Measurements from ENCODE around the gene ELFN1. TPM values are rescaled to one million over a fixed set of nuclear protein-coding genes. Genes with fewer than 3 reads are reported as not detected.

The ELFN1 gene
- total RNA-seq, 1 donor from 2014 or later = under 0.01 TPM

DNA sequence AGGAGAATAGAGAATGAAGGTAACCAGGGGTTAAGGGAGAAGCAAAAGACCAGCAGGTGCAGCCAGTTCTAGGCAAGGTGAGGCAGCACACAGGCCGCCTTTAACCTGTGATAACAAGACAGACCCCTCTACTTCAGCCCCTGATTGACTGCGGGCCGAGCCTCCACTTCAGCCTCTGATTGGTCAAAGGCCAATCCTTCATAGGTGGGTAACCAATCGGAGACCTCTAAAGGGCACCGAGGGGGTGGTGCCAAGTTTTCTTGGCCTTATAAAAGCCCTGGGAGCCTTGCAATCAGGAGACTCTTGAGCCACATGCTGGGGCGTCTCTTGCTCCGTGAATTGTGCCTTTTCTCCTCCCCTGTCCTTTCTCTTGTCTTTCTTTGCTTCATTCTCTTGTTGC, 98.8 kb downstream of the ELFN1 start:
- Histone ChIP-seq H3K4me3 (ENCODE audit: low read depth, low read length) (no peak overlapping the region), H3K36me3 (ENCODE audit: control insufficient read depth, insufficient read depth, low read length) (no peaks in the 10 kb centered on the region), H3K27me3 (ENCODE audit: control insufficient read depth, insufficient read depth, low read length) (no peaks in the 10 kb centered on the region)
- FAIRE-seq (no peak), DNase-seq (ENCODE audit: low read depth) (no peak)
- TF ChIP-seq, protein P1, sequence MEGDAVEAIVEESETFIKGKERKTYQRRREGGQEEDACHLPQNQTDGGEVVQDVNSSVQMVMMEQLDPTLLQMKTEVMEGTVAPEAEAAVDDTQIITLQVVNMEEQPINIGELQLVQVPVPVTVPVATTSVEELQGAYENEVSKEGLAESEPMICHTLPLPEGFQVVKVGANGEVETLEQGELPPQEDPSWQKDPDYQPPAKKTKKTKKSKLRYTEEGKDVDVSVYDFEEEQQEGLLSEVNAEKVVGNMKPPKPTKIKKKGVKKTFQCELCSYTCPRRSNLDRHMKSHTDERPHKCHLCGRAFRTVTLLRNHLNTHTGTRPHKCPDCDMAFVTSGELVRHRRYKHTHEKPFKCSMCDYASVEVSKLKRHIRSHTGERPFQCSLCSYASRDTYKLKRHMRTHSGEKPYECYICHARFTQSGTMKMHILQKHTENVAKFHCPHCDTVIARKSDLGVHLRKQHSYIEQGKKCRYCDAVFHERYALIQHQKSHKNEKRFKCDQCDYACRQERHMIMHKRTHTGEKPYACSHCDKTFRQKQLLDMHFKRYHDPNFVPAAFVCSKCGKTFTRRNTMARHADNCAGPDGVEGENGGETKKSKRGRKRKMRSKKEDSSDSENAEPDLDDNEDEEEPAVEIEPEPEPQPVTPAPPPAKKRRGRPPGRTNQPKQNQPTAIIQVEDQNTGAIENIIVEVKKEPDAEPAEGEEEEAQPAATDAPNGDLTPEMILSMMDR (IDR thresholded peaks at IDR 0.05; ENCODE audit: insufficient read depth, low read length, severe bottlenecking) = no peak

- no peaks in the 10 kb centered on the region for H3K36me3 ChIP-seq (ENCODE audit: control insufficient read depth, insufficient read depth, low read length)
- TF ChIP-seq, protein P1 (IDR thresholded peaks at IDR 0.05; ENCODE audit: insufficient read depth, low read length, severe bottlenecking) = no peak
- DNase-seq (ENCODE audit: low read depth) (no peak), FAIRE-seq (no peak)
- H3K27me3 ChIP-seq (ENCODE audit: control insufficient read depth, insufficient read depth, low read length) = no peaks in the 10 kb centered on the region
- H3K4me3 ChIP-seq (ENCODE audit: low read depth, low read length) = no peak overlapping the region
Observed at GRCh38 chr7:1769286-1770200, 99.5 kb downstream of the ELFN1 start.

GRCh38 chr7:1770331-1770730, 100.3 kb downstream of the ELFN1 start:
- H3K36me3 ChIP-seq (ENCODE audit: control insufficient read depth, insufficient read depth, low read length) = no peaks in the 10 kb centered on the region
- H3K27me3 ChIP-seq (ENCODE audit: control insufficient read depth, insufficient read depth, low read length) = no peaks in the 10 kb centered on the region
- TF ChIP-seq, protein P1 (IDR thresholded peaks at IDR 0.05; ENCODE audit: insufficient read depth, low read length, severe bottlenecking) = no peak
- FAIRE-seq (no peak), DNase-seq (ENCODE audit: low read depth) (no peak)
- no peak overlapping the region for H3K4me3 ChIP-seq (ENCODE audit: low read depth, low read length)

DNA sequence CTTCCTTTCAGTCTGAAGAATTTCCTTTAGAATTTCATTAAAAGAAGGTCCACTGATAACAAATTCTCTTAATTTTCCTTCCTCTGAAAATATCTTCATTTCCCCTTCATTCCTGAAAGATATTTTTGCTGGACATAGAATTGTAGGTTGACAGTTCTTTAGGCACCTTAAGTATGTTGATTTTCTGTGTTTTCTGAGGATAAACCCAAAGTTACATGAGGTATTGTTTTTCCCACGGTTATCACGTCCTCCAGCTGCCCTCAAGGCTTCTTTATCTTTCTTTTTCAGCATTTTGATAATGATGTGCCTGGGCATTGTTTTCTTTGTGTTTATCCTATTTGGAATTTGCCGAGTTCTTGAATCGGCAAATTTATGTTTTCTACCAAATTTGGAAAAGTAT, 105.3 kb downstream of the ELFN1 start:
- no peaks in the 10 kb centered on the region for H3K27me3 ChIP-seq (ENCODE audit: control insufficient read depth, insufficient read depth, low read length)
- TF ChIP-seq, protein P1 (IDR thresholded peaks at IDR 0.05; ENCODE audit: insufficient read depth, low read length, severe bottlenecking) = no peak
- H3K4me3 ChIP-seq (ENCODE audit: low read depth, low read length) = no peak overlapping the region
- no peak for FAIRE-seq
- H3K36me3 ChIP-seq (ENCODE audit: control insufficient read depth, insufficient read depth, low read length) = no peaks in the 10 kb centered on the region
- no peak for DNase-seq (ENCODE audit: low read depth)

GRCh38 chr7:1777122-1777521, 107.0 kb downstream of the ELFN1 start:
- no peak for DNase-seq (ENCODE audit: low read depth)

More at GRCh38 chr7:1777122-1777521, 107.0 kb downstream of the ELFN1 start:
- TF ChIP-seq, protein P1 (IDR thresholded peaks at IDR 0.05; ENCODE audit: insufficient read depth, low read length, severe bottlenecking) = no peak
- Histone ChIP-seq H3K4me3 (ENCODE audit: low read depth, low read length) (no peak overlapping the region), H3K27me3 (ENCODE audit: control insufficient read depth, insufficient read depth, low read length) (no peaks in the 10 kb centered on the region), H3K36me3 (ENCODE audit: control insufficient read depth, insufficient read depth, low read length) (no peaks in the 10 kb centered on the region)
- FAIRE-seq = no peak

Data from bronchial epithelial cell (primary cell).